HUDEP-2 (cell line): ENCODE measurements around the gene ZNF83.
"Not testable (repeated sequence)": the region's sequence is repeated elsewhere in the genome, so short reads cannot be mapped to it uniquely, and the experiment has no call there.

Experiments
- DNase-seq, 76 experiments: peaks; one replicate each; lab custom pipeline; 2025; ENCODE audit not compliant: unreplicated experiment in 76 of 76; lab: John Stamatoyannopoulos, UW

Gene ZNF83

GRCh38 chr19:52637718-52638585 is at the start of gene ZNF83:
TSS of gene ZNF83 (minus strand) at chr19:52638355.
- DNase-seq = peak in 74 of 76 experiments; percentile 34 to 97 (median 90)

DNA sequence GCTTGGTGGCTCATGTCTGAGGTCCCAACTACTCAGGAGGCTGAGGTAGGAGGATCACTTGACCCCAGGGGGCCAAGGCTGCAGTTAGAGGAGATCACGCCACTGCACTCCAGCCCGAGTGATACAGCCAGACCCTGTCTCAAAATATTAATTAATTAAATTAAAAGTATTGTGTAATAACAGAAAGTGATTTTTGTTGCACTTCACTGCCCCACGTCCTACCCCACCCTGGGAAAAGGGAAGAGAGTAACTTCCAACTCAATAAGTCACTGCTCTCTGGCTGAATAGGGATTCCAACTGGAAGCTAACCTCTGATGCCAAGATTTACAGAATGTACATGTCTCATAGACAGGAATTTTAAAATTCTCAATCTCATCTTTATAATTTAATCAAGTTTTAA is 49.5 kb upstream of the ZNF83 start:
- no peak for DNase-seq

GRCh38 chr19:52685811-52686210 is 47.7 kb upstream of the ZNF83 start:
- DNase-seq = no peak

DNA sequence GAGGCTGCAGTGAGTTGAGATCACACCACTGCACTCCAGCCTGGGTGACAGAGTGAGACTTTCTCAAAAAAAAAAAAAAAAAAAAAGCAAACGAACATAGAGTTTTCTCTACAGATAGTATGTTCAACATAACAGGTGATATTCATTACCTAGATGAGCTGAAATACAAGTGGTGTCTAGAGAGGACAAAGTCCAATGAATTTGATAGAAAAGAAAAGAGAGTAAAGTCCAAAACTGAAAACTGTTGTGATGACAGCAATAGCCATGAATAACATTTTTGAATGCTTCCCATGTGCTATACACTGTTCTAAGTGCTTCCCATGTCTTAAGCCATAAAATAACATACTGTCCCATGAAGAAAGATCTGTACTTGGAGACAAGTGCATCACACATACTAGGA is 43.1 kb upstream of the ZNF83 start:
- DNase-seq = not testable (repeated sequence)

DNA sequence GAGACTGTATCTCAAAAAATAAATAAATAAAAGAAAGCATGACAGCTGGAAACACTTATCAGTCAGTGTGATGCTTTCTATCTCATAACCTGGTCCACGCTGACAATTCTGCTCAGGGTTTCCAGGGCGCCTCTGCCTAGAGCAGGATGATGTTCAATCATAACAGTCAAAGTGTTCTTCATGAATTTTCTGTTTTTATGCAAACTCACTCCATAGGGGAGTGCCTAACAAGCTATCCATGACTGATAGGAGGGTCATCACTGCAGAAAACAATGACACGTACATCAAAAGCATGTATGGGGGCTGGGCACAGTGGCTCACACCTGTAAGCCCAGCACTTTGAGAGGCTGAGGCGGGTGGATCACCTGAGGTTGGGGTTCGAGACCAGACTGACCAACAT is 41.4 kb upstream of the ZNF83 start:
- DNase-seq = no peak

- not testable (repeated sequence) for DNase-seq
Observed at GRCh38 chr19:52675239-52675638, 37.1 kb upstream of the ZNF83 start.

DNA sequence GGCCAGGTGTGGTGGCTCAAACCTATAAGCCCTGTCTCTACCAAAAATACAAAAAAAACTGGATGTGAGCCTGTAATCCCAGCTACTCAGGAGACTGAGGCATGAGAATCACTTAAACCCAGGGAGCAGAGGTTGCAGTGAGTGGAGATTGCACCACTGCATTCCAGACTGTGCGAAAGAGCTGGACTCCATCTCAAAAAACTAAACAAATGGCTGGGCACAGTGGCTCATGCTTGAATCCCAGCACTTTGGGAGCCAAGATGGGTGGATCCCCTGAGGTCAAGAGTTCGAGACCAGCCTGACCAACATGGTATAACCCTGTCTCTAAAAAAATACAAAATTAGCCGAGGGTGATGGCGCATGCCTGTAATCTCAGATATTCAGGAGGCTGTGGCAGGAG is 34.9 kb upstream of the ZNF83 start:
- DNase-seq = no peak

DNA sequence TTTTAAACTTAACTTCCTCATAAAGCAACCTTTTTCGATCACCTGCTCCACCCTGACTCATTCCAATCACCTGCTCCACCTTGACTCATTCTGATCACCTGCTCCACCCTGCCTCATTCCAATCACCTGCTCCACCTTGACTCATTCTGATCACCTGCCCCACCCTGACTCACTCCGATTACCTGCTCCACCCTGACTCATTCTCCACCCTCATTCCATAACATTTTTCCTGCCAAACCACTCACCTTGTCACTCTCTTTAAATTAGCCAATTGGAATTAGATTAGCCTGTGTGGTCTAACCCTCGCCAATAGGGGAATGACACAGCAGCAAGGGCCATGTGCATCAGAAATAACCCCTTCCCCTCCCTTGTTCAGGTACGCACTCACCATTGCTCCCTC is 31.9 kb upstream of the ZNF83 start:
- no peak for DNase-seq

GRCh38 chr19:52669586-52669985 is 31.4 kb upstream of the ZNF83 start:
- DNase-seq = no peak

- no peak for DNase-seq
Observed at GRCh38 chr19:52667972-52668371, 29.8 kb upstream of the ZNF83 start.

GRCh38 chr19:52666506-52666905 is 28.4 kb upstream of the ZNF83 start:
- DNase-seq = no peak

DNA sequence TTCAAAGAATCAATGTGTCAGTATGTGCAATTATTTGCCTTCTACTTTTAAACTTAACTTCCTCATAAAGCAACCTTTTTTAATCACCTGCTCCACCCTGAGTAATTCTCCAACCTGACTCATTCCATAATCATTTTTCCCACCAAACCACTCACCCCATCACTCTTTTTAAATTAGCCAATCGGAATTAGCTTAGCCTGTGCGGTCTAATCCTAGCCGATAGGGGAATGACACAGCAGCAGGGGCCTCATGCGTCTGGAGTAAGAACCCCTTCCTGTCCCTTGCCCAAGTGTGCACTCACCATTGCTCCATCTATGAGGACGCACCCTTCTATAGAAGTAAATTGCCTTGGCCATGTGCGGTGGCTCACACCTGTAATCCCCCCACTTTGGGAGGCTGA is 27.4 kb upstream of the ZNF83 start:
- no peak for DNase-seq

GRCh38 chr19:52665027-52665426 is 26.9 kb upstream of the ZNF83 start:
- no peak for DNase-seq

DNA sequence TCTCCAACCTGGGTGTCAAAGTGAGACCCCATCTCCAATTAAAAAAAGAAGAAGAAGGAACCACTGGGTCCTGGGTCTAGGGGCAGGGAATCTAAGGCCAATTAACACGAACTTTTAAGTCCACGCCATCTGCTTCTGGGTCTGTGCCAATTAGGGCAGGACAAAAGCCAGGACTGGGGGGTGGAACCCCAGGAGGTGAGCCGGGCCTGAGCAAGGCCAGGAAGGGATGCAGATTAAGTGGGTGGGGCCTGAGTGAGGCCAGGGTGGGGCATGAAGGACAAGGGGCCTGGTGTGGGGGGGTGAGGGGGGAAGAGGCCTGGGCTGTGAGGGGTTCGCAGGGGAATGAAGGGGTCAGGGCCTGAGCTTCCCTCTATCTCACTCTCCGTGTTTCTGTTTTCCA is 26.3 kb upstream of the ZNF83 start:
- no peak for DNase-seq

GRCh38 chr19:52662631-52663030 is 24.5 kb upstream of the ZNF83 start:
- no peak for DNase-seq

DNA sequence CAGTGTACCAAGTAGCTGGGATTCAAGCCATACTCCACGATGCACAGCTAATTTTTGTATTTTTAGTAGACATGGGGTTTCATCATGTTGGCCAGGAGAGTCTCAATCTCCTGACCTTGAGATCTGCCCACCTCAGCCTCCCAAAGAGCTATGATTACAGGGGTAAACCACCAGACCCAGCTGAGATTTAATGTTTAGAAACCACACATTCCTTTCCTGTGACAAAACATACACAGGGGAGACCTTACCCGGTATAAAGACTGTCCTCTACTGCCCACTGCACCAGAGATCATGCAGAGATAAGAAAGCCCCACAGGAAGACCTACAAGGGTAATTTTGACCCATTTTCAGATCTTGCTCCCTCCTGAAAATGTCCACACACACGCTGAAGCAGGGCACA is 22.8 kb upstream of the ZNF83 start:
- DNase-seq = no peak

DNA sequence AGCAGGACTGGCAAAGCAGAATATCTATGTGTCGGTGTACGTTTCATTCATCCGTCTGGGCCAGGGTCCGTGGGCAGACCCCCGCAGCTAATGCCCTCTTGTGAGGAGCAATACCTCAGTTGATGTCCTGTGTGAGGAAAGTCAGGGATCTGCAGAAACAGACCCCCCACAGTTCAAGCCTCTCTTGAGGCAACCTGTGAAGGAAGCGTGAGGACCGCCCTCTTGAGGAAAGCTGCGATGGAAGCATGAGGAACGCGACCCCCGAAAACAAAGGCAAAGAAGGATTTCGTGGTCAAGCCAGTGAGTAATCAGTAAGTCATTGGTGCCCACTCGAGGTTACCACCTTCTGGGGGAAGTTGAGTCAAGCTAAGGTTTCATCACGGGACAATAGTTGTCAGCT is 20.9 kb upstream of the ZNF83 start:
- DNase-seq = no peak

DNA sequence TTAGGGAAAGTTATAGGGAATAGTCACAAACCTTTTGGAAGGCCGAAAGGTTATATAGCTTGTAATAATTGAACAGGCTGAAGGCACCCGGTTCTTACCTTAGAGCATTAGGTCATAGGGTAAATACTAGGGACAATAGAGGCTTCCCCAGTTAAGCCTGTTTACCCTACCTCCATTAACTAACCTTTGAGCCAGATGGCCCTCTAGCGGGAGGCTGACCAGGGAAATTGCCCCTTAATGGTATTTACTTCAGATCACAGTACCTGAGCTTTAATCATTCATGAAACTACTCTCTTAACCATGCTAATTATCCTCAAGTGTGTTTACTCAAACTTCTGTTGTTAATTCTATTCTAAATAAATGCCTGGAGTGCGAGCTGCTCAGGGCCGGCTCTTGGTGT is 20.4 kb upstream of the ZNF83 start:
- DNase-seq = no peak

DNA sequence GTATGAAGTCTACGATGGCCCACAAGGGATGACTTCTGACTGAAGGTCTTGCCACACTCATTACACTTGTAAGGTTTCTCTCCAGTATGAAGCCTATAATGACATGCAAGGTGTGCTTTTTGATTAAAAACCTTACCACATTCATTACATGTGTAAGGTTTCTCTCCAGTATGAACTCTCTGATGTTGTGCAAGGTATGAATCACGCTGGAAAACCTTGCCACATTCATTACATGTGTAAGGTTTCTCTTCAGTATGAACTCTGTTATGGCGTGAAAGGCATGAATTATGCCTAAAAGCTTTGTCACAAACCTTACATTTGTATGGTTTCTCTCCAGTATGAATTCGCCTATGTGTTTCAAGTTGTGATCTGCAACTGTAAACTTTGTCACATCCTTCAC is 15.0 kb upstream of the ZNF83 start:
- DNase-seq = no peak

- no peak for DNase-seq
Observed at GRCh38 chr19:52651956-52652355, 13.8 kb upstream of the ZNF83 start.

DNA sequence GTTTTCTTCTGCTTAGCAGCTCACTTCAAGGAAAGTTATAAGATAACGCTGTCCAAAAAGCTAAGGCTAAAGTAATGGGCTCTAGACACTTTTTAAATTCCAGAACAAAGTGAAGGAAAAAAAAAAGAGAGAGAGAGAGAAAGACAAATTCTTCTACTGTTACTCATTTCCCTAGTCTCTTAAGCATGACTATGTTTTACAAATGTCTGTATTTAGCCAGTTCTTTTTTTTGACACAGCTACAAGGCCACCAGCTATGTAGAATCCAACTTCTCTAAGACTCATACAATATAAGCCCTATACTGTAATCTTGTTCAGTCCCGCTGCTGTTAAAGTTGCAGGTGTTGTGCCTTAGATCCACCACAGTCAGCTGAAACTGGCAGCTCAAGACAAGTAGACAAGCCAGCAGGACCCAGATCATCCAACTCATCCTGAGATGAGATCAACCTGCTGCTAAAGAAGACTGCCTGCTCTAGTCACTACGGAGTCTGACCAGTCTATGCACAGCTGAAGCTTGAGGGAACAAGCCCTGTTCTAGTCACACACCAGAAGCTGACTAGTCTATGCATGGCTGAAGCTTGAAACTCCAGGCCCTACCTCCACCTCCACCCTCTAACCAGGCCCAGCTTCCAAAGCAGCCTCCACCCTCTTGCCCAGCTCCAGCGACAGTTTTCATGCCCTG is 10.3 kb upstream of the ZNF83 start:
- no peak for DNase-seq

GRCh38 chr19:52646571-52647217 is 8.5 kb upstream of the ZNF83 start:
- no peak for DNase-seq
